Kidney epithelial cell (primary cell): ENCODE measurements around the gene HBM. TPM values are rescaled to one million over a fixed set of nuclear protein-coding genes. Genes with fewer than 3 reads are reported as not detected.

Experiments used
- DNase-seq: peaks from one replicate; pipeline ENCODE4 v3.0.0-alpha.2; 2010; ENCODE audit warnings: low read depth
- H3K27me3 ChIP-seq: 2 replicates; pipeline ENCODE4 v1.6.0; 2011; ENCODE audit warnings: low read length; ENCODE audit not compliant: control insufficient read depth, insufficient read depth
- H3K36me3 ChIP-seq: 2 replicates; pipeline ENCODE4 v1.5.1; 2011; ENCODE audit warnings: low read length; ENCODE audit not compliant: control insufficient read depth, insufficient read depth
- H3K4me3 ChIP-seq: 2 replicates; pipeline ENCODE4 v1.5.1; 2011; ENCODE audit warnings: low read depth, mild to moderate bottlenecking, control low read depth, low read length
- total RNA-seq: library from RNA; depleted of rRNA; stranded (reverse); fragments of >200 nt; gene quantifications from 2 replicates; pipeline ENCODE4 v1.2.3, GENCODE V29; 2015
- TF ChIP-seq, protein P1 (sequence below): IDR thresholded peaks from 2 replicates; pipeline ENCODE4 v1.5.1; 2011; ENCODE audit warnings: mild to moderate bottlenecking, moderate library complexity, low read length, control low read depth, inconsistent platforms; ENCODE audit not compliant: insufficient read depth, poor library complexity, severe bottlenecking

The HBM gene
- total RNA-seq, 1 donor from 2014 or later = not detected

DNA sequence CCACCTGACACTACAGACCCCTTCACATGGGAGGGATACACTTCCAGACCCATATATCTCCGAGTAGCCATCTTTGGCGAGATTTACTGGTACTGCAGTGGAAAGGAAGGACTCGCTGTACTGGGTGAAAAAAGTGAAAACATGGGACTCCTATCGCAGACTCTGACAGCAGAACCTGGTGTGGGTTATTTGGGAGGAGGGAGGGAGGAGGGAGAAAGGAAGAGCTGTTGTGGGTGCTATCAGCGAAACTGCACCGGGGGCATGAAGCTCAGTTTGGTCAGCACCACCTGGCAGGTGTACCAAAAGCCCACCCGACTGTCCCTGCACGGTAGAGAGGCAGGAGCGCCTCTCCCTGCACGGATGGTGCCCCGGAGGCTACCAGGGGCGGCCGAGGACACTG lies 19.4 kb downstream of the HBM start:
- Histone ChIP-seq H3K36me3 (peaks cover 1% of the 10 kb centered on the region), H3K27me3 (peaks cover 8% of the 10 kb centered on the region), H3K4me3 (no peak overlapping the region)
- no peak for DNase-seq
- TF ChIP-seq, protein P1, sequence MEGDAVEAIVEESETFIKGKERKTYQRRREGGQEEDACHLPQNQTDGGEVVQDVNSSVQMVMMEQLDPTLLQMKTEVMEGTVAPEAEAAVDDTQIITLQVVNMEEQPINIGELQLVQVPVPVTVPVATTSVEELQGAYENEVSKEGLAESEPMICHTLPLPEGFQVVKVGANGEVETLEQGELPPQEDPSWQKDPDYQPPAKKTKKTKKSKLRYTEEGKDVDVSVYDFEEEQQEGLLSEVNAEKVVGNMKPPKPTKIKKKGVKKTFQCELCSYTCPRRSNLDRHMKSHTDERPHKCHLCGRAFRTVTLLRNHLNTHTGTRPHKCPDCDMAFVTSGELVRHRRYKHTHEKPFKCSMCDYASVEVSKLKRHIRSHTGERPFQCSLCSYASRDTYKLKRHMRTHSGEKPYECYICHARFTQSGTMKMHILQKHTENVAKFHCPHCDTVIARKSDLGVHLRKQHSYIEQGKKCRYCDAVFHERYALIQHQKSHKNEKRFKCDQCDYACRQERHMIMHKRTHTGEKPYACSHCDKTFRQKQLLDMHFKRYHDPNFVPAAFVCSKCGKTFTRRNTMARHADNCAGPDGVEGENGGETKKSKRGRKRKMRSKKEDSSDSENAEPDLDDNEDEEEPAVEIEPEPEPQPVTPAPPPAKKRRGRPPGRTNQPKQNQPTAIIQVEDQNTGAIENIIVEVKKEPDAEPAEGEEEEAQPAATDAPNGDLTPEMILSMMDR = no peak

DNA sequence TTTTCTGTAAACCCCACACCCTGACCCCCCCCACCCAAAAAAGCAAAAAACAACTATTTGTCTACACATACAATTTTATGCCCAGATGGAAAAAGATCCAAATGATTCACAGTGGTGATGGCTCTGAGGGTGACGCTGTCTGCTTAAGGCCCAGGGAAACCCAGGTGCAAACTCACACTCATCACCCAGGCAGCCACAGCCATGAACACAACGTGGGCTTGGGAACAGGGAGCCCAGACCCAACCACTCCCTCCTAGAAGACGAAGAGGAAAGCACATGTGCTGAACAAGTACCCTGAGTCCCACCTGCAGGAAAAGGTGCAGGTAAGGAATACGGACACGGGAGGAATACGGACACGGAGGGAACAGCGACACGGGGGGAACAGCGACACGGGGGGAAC lies 19.9 kb downstream of the HBM start:
- peaks cover 1% of the 10 kb centered on the region for H3K36me3 ChIP-seq
- TF ChIP-seq, protein P1 = no peak

DNA sequence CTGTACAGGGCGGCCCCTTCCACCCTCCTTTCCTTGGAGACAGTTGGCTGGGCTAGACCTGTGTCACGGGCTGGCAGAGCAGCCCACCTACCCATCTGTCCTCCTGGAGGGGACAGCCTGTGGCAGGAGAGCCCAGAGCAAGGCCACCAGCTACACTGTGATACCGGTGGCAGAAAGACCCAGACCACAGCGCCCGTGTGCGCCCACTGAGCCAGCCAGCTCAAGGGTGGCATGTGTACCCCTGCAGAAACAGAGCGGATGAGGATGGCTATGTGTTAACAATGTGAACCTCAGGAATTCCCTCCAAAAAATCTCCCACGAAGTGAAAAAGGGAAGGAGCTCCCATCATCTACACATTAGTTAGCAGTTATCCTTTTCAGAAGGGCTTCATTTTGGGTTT lies 21.6 kb downstream of the HBM start:
- TF ChIP-seq, protein P1 = no peak
- no peak overlapping the region for H3K4me3 ChIP-seq
- DNase-seq = no peak
- no peaks in the 10 kb centered on the region for H3K27me3 ChIP-seq
- peaks cover 3% of the 10 kb centered on the region for H3K36me3 ChIP-seq

More for the DNA sequence above, 19.9 kb downstream of the HBM start:
- Histone ChIP-seq H3K27me3 (peaks cover 5% of the 10 kb centered on the region), H3K4me3 (no peak overlapping the region)
- DNase-seq = no peak

DNA sequence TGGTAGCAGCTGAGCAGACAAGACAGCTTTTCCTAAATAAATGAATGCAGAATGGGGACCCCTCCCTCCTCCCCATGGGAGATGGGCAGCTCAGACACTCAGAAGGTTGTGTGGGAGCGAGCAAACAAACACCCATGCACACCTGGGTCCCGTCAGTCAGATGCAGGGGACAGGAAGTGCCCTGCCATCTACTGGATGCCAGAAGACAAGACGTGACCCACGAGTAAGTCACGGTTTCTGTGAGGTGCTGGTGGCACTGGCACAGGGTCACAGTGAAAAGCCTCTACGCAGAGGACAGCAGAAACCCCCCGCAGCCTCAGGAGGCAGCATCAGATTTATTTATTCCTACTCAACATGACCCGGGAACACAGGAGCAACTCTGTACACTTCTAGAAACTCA lies 22.9 kb downstream of the HBM start:
- Histone ChIP-seq H3K36me3 (peaks cover 3% of the 10 kb centered on the region), H3K4me3 (no peak overlapping the region), H3K27me3 (no peaks in the 10 kb centered on the region)
- no peak for DNase-seq
- TF ChIP-seq, protein P1 = no peak

DNA sequence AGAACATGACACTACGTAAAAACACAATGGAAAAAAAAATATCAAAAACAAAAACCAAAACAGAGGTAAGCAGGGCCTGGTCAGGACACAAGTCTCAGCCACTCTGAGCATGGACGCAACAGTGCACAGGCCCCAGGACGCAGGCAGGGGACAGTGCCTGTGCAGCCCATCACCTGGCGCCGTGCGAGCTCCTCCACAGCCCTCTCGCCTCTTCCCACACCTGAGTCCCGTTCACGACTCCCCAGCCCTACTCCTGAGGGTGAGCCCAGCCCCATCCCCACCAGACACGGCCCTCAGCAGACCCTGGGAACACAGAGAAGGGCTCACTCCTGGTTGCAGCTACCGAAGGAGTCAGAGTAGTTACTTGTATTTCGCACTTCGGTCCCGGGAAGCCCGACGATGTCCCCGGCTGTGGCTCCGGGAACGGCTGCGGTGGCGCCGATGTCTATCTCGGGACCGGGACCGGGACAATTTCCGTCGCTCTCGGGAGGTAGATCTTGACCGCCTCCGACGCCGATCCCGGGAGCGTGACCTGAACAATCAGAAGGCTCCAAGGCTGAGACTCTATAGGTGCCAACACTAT lies 23.9 kb downstream of the HBM start:
- no peaks in the 10 kb centered on the region for H3K27me3 ChIP-seq
- DNase-seq = no peak
- H3K4me3 ChIP-seq = no peak overlapping the region
- TF ChIP-seq, protein P1 = no peak
- peaks cover 3% of the 10 kb centered on the region for H3K36me3 ChIP-seq

DNA sequence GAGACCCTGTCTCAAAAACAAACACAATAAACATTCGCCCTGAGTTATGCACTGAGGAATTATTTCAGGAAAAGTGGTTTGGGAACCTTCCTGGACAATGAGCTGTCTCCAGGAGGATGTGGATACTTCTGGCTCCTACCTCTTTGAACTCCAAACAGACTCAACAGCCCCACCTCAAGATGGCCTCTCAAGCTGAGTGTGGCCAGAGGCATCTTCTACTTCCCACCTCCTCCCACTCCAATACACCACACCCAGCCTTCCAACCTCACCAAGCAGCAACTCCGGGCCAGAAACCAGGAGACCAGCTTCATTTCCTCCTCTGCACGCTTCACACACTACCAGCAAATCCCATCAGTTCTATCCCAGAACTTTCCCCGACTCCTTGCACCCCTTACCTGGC lies 26.1 kb downstream of the HBM start:
- H3K36me3 ChIP-seq = peaks cover 4% of the 10 kb centered on the region
- TF ChIP-seq, protein P1 = no peak
- no peak for DNase-seq
- H3K4me3 ChIP-seq = no peak overlapping the region
- no peaks in the 10 kb centered on the region for H3K27me3 ChIP-seq
